Smooth muscle cell (in vitro differentiated cells): ENCODE results near the gene CORO1A. TPM values are rescaled to one million over a fixed set of nuclear protein-coding genes. Genes with fewer than 3 reads are reported as not detected.
"Not testable (repeated sequence)": the region's sequence is repeated elsewhere in the genome, so short reads cannot be mapped to it uniquely, and the experiment has no call there.

Experiments
- DNase-seq: peaks from one replicate; lab custom pipeline; 2025; ENCODE audit not compliant: unreplicated experiment; lab: John Stamatoyannopoulos, UW
- H2AFZ ChIP-seq: fragments of 200-600 bp; sonication (generic); 2 replicates; pipeline ENCODE4 v1.6.0; 2016; ENCODE audit warnings: antibody characterized with exemption, low read depth, mild to moderate bottlenecking
- H3F3A ChIP-seq: fragments of 200-600 bp; sonication (generic); 2 replicates; pipeline ENCODE4 v1.6.0; 2017; ENCODE audit warnings: antibody characterized with exemption, low read depth
- H3K27ac ChIP-seq: fragments of 200-600 bp; sonication (generic); 2 replicates; pipeline ENCODE4 v1.5.1; 2016; ENCODE audit warnings: low read depth, mild to moderate bottlenecking
- H3K27me3 ChIP-seq: fragments of 200-600 bp; sonication (generic); 2 replicates; pipeline ENCODE4 v1.6.1; 2016; ENCODE audit warnings: low read depth, mild to moderate bottlenecking
- H3K36me3 ChIP-seq: fragments of 200-600 bp; sonication (generic); 2 replicates; pipeline ENCODE4 v1.5.1; 2016; ENCODE audit warnings: low read depth
- H3K4me1 ChIP-seq: fragments of 200-600 bp; sonication (generic); 2 replicates; pipeline ENCODE4 v1.5.1; 2016; ENCODE audit warnings: low read depth
- H3K4me2 ChIP-seq: fragments of 200-600 bp; sonication (generic); 2 replicates; pipeline ENCODE4 v1.6.0; 2016; ENCODE audit warnings: mild to moderate bottlenecking
- H3K4me3 ChIP-seq: fragments of 200-600 bp; sonication (generic); 2 replicates; pipeline ENCODE4 v1.5.1; 2016; ENCODE audit warnings: mild to moderate bottlenecking
- H3K79me2 ChIP-seq: fragments of 200-600 bp; sonication (generic); 2 replicates; pipeline ENCODE4 v1.6.0; 2016; ENCODE audit warnings: low read depth, mild to moderate bottlenecking
- H3K9ac ChIP-seq: fragments of 200-600 bp; sonication (generic); 2 replicates; pipeline ENCODE4 v1.6.0; 2016; ENCODE audit warnings: low read depth
- H3K9me3 ChIP-seq: fragments of 200-600 bp; sonication (generic); replicated peaks from 2 replicates; pipeline ENCODE4 v1.5.1; 2016; ENCODE audit warnings: low read depth
- H4K20me1 ChIP-seq: fragments of 200-600 bp; sonication (generic); 2 replicates; pipeline ENCODE4 v1.6.0; 2016; ENCODE audit warnings: low read depth
- WGBS: methylation state at CpG from one replicate; pipeline ENCODE4 v1.1.7; 2016; ENCODE audit warnings: low lambda C conversion rate; 5-methylcytosine and 5-hydroxymethylcytosine counted together
- polyA plus RNA-seq: library from polyadenylated mRNA; unstranded; fragments of >200 nt; fragmentation: Nextera tagmentation; extraction: Ambion mirVana; gene quantifications from 2 replicates; pipeline ENCODE4 v1.2.1, GENCODE V29; 2016
- total RNA-seq: library from RNA; depleted of rRNA; stranded (reverse); fragments of >200 nt; gene quantifications from 2 replicates; pipeline ENCODE4 v1.2.3, GENCODE V29; 2014
- TF ChIP-seq, protein P1 (sequence below): fragments of 200-600 bp; sonication (generic); IDR thresholded peaks from 2 replicates; pipeline ENCODE4 v1.5.1; 2017; ENCODE audit warnings: borderline replicate concordance, mild to moderate bottlenecking, antibody characterized with exemption; ENCODE audit not compliant: insufficient read depth, poor library complexity, severe bottlenecking

CORO1A gene
- total and polyA plus RNA-seq, 2 experiments from 2014 or later: 5.1 to 6.3 TPM

DNA sequence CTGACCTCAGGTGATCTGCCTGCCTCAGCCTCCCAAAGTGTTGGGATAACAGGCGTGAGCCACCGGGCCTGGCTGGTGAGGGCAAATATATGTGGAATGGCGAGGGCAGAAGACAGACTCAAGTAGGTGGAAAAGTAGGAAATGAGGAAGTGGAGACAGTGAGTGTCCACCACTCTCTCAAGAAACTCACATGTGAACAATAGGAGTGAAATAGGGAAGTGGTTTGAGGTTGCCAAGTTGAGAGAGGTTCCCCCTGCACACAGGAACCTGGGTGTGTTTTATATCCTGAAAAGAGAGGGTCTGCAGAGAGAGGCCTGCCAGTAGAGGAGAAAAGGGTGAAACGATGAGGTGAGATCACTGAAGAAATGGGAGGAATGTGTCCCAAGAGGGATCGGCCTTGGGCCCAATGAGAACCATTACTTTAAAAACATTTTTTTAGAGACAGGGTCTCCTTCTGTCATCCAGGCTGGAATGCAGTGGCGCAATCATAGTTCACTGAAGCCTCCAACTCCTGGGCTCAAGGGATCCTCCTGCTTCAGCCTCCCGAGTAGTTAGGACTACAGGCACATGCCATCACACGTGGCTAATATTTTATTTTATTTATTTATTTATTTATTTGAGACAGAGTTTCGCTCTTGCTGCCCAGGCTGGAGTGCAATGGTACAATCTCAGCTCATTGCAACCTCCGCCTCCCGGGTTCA lies 17.1 kb upstream of the CORO1A start:
- H4K20me1 ChIP-seq: no peaks in the 10 kb centered on the region
- no peaks in the 10 kb centered on the region for H3F3A ChIP-seq
- 92% methylated on average over 11 of the region's 11 CpGs for WGBS

DNA sequence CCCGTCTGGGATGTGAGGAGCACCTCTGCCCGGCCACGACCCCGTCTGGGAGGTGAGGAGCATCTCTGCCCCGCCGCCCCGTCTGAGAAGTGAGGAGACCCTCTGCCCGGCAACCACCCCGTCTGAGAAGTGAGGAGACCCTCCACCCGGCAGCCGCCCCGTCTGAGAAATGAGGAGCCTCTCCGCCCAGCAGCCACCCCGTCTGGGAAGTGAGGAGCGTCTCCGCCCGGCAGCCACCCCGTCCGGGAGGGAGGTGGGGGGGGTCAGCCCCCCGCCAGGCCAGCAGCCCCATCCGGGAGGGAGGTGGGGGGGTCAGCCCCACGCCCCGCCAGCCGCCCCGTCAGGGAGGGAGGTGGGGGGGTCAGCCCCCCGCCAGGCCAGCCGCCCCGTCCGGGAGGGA lies 14.7 kb upstream of the CORO1A start:
- not testable (repeated sequence) for H3K36me3 ChIP-seq, H4K20me1 ChIP-seq, H3K9me3 ChIP-seq, H3K4me3 ChIP-seq, H3K4me1 ChIP-seq, H3K9ac ChIP-seq, H3K27me3 ChIP-seq, H2AFZ ChIP-seq, H3K4me2 ChIP-seq, H3K79me2 ChIP-seq, H3K27ac ChIP-seq, H3F3A ChIP-seq, DNase-seq
- no CpG with 5 or more reads among the region's 29 CpGs for WGBS

More for the DNA sequence above, 17.1 kb upstream of the CORO1A start:
- no peak for DNase-seq
- TF ChIP-seq, protein P1, sequence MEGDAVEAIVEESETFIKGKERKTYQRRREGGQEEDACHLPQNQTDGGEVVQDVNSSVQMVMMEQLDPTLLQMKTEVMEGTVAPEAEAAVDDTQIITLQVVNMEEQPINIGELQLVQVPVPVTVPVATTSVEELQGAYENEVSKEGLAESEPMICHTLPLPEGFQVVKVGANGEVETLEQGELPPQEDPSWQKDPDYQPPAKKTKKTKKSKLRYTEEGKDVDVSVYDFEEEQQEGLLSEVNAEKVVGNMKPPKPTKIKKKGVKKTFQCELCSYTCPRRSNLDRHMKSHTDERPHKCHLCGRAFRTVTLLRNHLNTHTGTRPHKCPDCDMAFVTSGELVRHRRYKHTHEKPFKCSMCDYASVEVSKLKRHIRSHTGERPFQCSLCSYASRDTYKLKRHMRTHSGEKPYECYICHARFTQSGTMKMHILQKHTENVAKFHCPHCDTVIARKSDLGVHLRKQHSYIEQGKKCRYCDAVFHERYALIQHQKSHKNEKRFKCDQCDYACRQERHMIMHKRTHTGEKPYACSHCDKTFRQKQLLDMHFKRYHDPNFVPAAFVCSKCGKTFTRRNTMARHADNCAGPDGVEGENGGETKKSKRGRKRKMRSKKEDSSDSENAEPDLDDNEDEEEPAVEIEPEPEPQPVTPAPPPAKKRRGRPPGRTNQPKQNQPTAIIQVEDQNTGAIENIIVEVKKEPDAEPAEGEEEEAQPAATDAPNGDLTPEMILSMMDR: no peak
- Histone ChIP-seq H3K4me1 (no peaks in the 10 kb centered on the region), H3K79me2 (no peaks in the 10 kb centered on the region), H3K9ac (no peak overlapping the region), H3K4me3 (no peak overlapping the region), H3K9me3 (no peaks in the 10 kb centered on the region), H3K4me2 (no peak overlapping the region), H3K36me3 (no peaks in the 10 kb centered on the region), H2AFZ (no peak overlapping the region), H3K27me3 (no peaks in the 10 kb centered on the region), H3K27ac (no peak overlapping the region)

DNA sequence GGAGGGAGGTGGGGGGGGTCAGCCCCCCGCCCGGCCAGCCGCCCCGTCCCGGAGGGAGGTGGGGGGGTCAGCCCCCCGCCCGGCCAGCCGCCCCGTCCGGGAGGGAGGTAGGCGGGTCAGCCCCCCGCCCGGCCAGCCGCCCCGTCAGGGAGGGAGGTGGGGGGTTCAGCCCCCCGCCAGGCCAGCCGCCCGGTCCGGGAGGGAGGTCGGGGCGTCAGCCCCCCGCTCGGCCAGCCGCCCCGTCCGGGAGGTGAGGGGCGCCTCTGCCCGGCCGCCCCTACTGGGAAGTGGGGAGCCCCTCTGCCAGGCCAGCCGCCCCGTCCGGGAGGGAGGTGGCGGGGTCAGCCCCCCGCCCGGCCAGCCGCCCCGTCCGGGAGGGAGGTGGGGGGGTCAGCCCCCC lies 14.0 kb upstream of the CORO1A start:
- H3K9me3 ChIP-seq, H3K4me2 ChIP-seq, DNase-seq, H4K20me1 ChIP-seq, H2AFZ ChIP-seq, H3K9ac ChIP-seq, H3K79me2 ChIP-seq, H3K4me1 ChIP-seq, H3F3A ChIP-seq, H3K27ac ChIP-seq, H3K27me3 ChIP-seq, H3K4me3 ChIP-seq, H3K36me3 ChIP-seq: not testable (repeated sequence)
- WGBS: no CpG with 5 or more reads among the region's 38 CpGs

DNA sequence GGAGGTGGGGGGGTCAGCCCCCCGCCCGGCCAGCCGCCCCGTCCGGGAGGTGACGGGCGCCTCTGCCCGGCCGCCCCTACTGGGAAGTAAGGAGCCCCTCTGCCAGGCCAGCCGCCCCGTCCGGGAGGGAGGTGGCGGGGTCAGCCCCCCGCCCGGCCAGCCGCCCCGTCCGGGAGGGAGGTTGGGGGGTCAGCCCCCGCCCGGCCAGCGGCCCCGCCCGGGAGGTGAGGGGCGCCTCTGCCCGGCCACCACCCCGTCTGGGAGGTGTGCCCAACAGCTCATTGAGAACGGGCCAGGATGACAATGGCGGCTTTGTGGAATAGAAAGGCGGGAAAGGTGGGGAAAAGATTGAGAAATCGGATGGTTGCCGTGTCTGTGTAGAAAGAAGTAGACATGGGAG lies 13.3 kb upstream of the CORO1A start:
- not testable (repeated sequence) for H3K27me3 ChIP-seq, H4K20me1 ChIP-seq, H3K4me2 ChIP-seq, H3K79me2 ChIP-seq, H3F3A ChIP-seq, H3K36me3 ChIP-seq, H3K4me3 ChIP-seq, H3K9me3 ChIP-seq, H2AFZ ChIP-seq, H3K27ac ChIP-seq, H3K9ac ChIP-seq, DNase-seq, H3K4me1 ChIP-seq
- WGBS: 96% methylated on average over 5 of the region's 31 CpGs

DNA sequence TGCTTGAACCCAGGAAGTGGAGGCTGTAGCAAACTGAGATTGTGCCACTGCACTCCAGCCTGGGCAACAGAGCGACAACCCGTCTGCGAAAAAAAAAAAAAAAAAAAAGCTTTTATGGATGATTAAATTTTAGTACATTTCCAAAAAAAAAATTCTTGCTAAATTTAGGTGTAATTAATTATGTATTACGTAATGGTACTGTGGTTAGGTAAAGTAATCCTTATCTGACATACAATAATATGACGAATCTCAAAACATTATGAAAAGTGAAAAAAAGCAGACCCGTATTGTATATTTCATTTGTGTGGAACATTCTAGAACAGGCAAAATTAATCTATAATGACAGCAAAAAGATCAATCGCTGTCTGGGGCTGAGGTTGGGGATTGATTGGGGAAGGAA lies 10.3 kb upstream of the CORO1A start:
- Histone ChIP-seq H2AFZ (no peak overlapping the region), H3K9ac (no peak overlapping the region), H3K4me3 (no peak overlapping the region), H3K9me3 (no peaks in the 10 kb centered on the region), H3K4me2 (no peak overlapping the region), H3K27me3 (no peaks in the 10 kb centered on the region), H3K27ac (no peak overlapping the region), H3K4me1 (no peaks in the 10 kb centered on the region), H3F3A (no peaks in the 10 kb centered on the region), H4K20me1 (no peaks in the 10 kb centered on the region), H3K36me3 (no peaks in the 10 kb centered on the region), H3K79me2 (no peaks in the 10 kb centered on the region)
- DNase-seq: no peak
- TF ChIP-seq, protein P1: no peak
- 92% methylated on average over 7 of the region's 7 CpGs for WGBS

DNA sequence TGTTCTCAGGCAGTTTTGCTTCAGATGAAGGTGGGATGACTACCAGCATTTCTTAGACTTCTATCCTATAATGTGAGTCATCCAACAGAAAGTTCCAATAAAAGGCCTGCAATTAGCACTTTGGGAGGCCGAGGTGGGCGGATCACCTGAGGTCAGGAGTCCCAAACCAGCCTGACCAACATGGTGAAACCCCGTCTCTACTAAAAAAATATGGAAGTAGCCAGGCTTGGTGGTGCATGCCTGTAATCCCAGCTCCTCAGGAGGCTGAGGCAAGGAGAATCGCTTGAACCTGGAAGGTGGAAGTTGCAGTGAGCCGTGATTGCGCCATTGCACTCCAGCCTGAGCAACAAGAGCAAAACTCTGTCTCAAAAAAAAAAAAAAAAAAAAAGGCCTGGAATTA lies 6.5 kb upstream of the CORO1A start:
- not testable (repeated sequence) for H3K9ac ChIP-seq, H3K27me3 ChIP-seq, H3K4me1 ChIP-seq, H3K79me2 ChIP-seq, H3K27ac ChIP-seq, H3K4me2 ChIP-seq, H3K36me3 ChIP-seq, H3K4me3 ChIP-seq, H3K9me3 ChIP-seq, H2AFZ ChIP-seq, DNase-seq, H3F3A ChIP-seq, H4K20me1 ChIP-seq
- 91% methylated on average over 6 of the region's 6 CpGs for WGBS
